ENCODE data around the gene FNDC5. TPM values are rescaled to one million over a fixed set of nuclear protein-coding genes. Genes with fewer than 3 reads are reported as not detected.
A peak's percentile ranks its signal among the peaks of the same experiment; 100 is the strongest.

FNDC5 gene
- total and polyA plus RNA-seq, 9 of the 15 experiments (the other 6 are each of a cell fraction or from before 2014, with no cell fraction given): 0.06 to 2.1 (median 0.22) TPM

- TF ChIP-seq, protein P1, sequence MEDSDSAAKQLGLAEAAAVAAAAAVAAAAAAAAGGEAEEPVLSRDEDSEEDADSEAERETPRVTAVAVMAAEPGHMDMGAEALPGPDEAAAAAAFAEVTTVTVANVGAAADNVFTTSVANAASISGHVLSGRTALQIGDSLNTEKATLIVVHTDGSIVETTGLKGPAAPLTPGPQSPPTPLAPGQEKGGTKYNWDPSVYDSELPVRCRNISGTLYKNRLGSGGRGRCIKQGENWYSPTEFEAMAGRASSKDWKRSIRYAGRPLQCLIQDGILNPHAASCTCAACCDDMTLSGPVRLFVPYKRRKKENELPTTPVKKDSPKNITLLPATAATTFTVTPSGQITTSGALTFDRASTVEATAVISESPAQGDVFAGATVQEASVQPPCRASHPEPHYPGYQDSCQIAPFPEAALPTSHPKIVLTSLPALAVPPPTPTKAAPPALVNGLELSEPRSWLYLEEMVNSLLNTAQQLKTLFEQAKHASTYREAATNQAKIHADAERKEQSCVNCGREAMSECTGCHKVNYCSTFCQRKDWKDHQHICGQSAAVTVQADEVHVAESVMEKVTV (CRISPR knock-in tag; IDR thresholded peaks at IDR 0.05): no peak
- TF ChIP-seq ADNP (tag; IDR thresholded peaks at IDR 0.05): no peak
- TF ChIP-seq MYC (IDR thresholded peaks at IDR 0.05; ENCODE audit: low read depth, low read length): no peak
- no peak for TF ChIP-seq MYC (CRISPR knock-in tag; IDR thresholded peaks at IDR 0.05; ENCODE audit: borderline replicate concordance, low read depth)
- 0 out of 2 replicates have a peak, but pooled peaks have one; percentile 10 for TF ChIP-seq MGA (IDR thresholded peaks at IDR 0.05)
- TF ChIP-seq HDAC1 (IDR thresholded peaks at IDR 0.05): 0 out of 4 replicates have a peak, but pooled peaks of 1 of the 2 experiments have one; percentile 20
- no peak for TF ChIP-seq ZKSCAN1 (IDR thresholded peaks at IDR 0.05; ENCODE audit: low read depth, low read length)
- TF ChIP-seq, protein P2, sequence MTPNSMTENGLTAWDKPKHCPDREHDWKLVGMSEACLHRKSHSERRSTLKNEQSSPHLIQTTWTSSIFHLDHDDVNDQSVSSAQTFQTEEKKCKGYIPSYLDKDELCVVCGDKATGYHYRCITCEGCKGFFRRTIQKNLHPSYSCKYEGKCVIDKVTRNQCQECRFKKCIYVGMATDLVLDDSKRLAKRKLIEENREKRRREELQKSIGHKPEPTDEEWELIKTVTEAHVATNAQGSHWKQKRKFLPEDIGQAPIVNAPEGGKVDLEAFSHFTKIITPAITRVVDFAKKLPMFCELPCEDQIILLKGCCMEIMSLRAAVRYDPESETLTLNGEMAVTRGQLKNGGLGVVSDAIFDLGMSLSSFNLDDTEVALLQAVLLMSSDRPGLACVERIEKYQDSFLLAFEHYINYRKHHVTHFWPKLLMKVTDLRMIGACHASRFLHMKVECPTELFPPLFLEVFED (CRISPR knock-in tag; conservative IDR thresholded peaks at IDR 0.05): peak; percentile 38; the same call in 1 of the 2 replicates
- TF ChIP-seq POLR2H (tag; IDR thresholded peaks at IDR 0.05; ENCODE audit: low read depth): no peak
- TF ChIP-seq, protein P3, sequence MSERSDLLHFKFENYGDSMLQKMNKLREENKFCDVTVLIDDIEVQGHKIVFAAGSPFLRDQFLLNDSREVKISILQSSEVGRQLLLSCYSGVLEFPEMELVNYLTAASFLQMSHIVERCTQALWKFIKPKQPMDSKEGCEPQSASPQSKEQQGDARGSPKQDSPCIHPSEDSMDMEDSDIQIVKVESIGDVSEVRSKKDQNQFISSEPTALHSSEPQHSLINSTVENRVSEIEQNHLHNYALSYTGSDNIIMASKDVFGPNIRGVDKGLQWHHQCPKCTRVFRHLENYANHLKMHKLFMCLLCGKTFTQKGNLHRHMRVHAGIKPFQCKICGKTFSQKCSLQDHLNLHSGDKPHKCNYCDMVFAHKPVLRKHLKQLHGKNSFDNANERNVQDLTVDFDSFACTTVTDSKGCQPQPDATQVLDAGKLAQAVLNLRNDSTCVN (CRISPR knock-in tag; IDR thresholded peaks at IDR 0.05): 0 out of 2 replicates have a peak, but pooled peaks have one; percentile 26
Observed at GRCh38 chr1:32818804-32819541, 51.7 kb downstream of the FNDC5 start (continued).

Data from K562 (cell line).